GM21529 (cell line): ENCODE data around the gene SLC7A6.

ENCODE experiments used
- ATAC-seq: cut with Tn5 transposase; IDR thresholded peaks from one replicate; pipeline ENCODE4 v1.9.1; 2021; ENCODE audit not compliant: unreplicated experiment

Gene SLC7A6

GRCh38 chr16:68264128-68265077, at the start of gene SLC7A6:
SLC7A6 (plus strand) TSS chr16:68264526; CDS start chr16:68274727, 10,201 bp downstream.
- peak; percentile 65 for ATAC-seq

- no peak for ATAC-seq
Measured at GRCh38 chr16:68214726-68215125, 49.6 kb upstream of the SLC7A6 start.

- ATAC-seq: no peak
Measured at GRCh38 chr16:68215302-68215701, 49.0 kb upstream of the SLC7A6 start.

GRCh38 chr16:68216240-68216639, 48.1 kb upstream of the SLC7A6 start:
- ATAC-seq: no peak

- ATAC-seq: no peak
Measured at GRCh38 chr16:68217506-68217905, 46.8 kb upstream of the SLC7A6 start.

- ATAC-seq: no peak
Measured at GRCh38 chr16:68219725-68220351, 44.5 kb upstream of the SLC7A6 start.

GRCh38 chr16:68223072-68223471, 41.3 kb upstream of the SLC7A6 start:
- ATAC-seq: no peak

- no peak for ATAC-seq
Measured at GRCh38 chr16:68226116-68226515, 38.2 kb upstream of the SLC7A6 start.

GRCh38 chr16:68227183-68227793, 37.0 kb upstream of the SLC7A6 start:
- no peak for ATAC-seq

GRCh38 chr16:68227850-68228553, 36.3 kb upstream of the SLC7A6 start:
- ATAC-seq: no peak

GRCh38 chr16:68228652-68229051, 35.7 kb upstream of the SLC7A6 start:
- no peak for ATAC-seq

- ATAC-seq: no peak
Measured at GRCh38 chr16:68229431-68230175, 34.7 kb upstream of the SLC7A6 start.

GRCh38 chr16:68230176-68230571, 34.2 kb upstream of the SLC7A6 start:
- no peak for ATAC-seq

- ATAC-seq: no peak
Measured at GRCh38 chr16:68230956-68231355, 33.4 kb upstream of the SLC7A6 start.

GRCh38 chr16:68231384-68232136, 32.8 kb upstream of the SLC7A6 start:
- no peak for ATAC-seq

GRCh38 chr16:68232335-68232734, 32.0 kb upstream of the SLC7A6 start:
- no peak for ATAC-seq

GRCh38 chr16:68233085-68233834, 31.1 kb upstream of the SLC7A6 start:
- no peak for ATAC-seq

GRCh38 chr16:68233835-68234187, 30.5 kb upstream of the SLC7A6 start:
- no peak for ATAC-seq
